OCI-LY1 (cell line): ENCODE measurements around the gene MATR3.

Experiments used
- H2AFZ ChIP-seq: fragments of 200-600 bp; sonication (generic), shearing (Covaris generic); 2 replicates; pipeline ENCODE4 v1.6.0; 2014; ENCODE audit warnings: antibody characterized with exemption, mild to moderate bottlenecking, low read length
- H3F3A ChIP-seq: fragments of 200-600 bp; sonication (generic), shearing (Covaris generic); 2 replicates; pipeline ENCODE4 v1.6.0; 2014; ENCODE audit warnings: mild to moderate bottlenecking, antibody characterized with exemption, low read length, moderate library complexity; ENCODE audit not compliant: insufficient read depth
- H3K27ac ChIP-seq: fragments of 200-600 bp; sonication (generic); 2 replicates; pipeline ENCODE4 v1.5.1; 2014; ENCODE audit warnings: low read length, mixed run types, mild to moderate bottlenecking, low read depth; ENCODE audit not compliant: poor library complexity, severe bottlenecking
- H3K27me3 ChIP-seq: fragments of 200-600 bp; sonication (generic); 2 replicates; pipeline ENCODE4 v1.6.0; 2014; ENCODE audit warnings: antibody characterized with exemption, mild to moderate bottlenecking, low read length, moderate library complexity; ENCODE audit not compliant: insufficient read depth
- H3K36me3 ChIP-seq: fragments of 200-600 bp; sonication (generic); 2 replicates; pipeline ENCODE4 v1.6.1; 2014; ENCODE audit warnings: mild to moderate bottlenecking, antibody characterized with exemption, low read length, moderate library complexity, mixed read lengths; ENCODE audit not compliant: insufficient read depth
- H3K4me1 ChIP-seq: fragments of 200-600 bp; sonication (generic); 2 replicates; pipeline ENCODE4 v1.5.1; 2014; ENCODE audit warnings: mild to moderate bottlenecking, low read length, moderate library complexity; ENCODE audit not compliant: insufficient read depth, severe bottlenecking
- H3K4me2 ChIP-seq: fragments of 200-600 bp; sonication (generic), shearing (Covaris generic); 2 replicates; pipeline ENCODE4 v1.6.1; 2014; ENCODE audit warnings: low read length
- H3K4me3 ChIP-seq: fragments of 200-600 bp; sonication (generic); 2 replicates; pipeline ENCODE4 v1.5.1; 2014; ENCODE audit warnings: low read length, low read depth, mild to moderate bottlenecking, mixed read lengths; ENCODE audit not compliant: poor library complexity, severe bottlenecking
- H3K79me2 ChIP-seq: fragments of 200-600 bp; shearing (Covaris generic); 2 replicates; pipeline ENCODE4 v1.6.1; 2016; ENCODE audit warnings: mixed run types, low read length, mixed read lengths; ENCODE audit not compliant: insufficient read depth
- H3K9ac ChIP-seq: fragments of 200-600 bp; sonication (generic), shearing (Covaris generic); 2 replicates; pipeline ENCODE4 v1.6.1; 2014; ENCODE audit warnings: mild to moderate bottlenecking, low read length, mixed read lengths
- H3K9me2 ChIP-seq: fragments of 200-600 bp; sonication (generic), shearing (Covaris generic); 2 replicates; pipeline ENCODE4 v1.6.1; 2014; ENCODE audit warnings: low read depth, mild to moderate bottlenecking, low read length, mixed read lengths
- H3K9me3 ChIP-seq: fragments of 200-600 bp; shearing (Covaris generic); 2 replicates; pipeline ENCODE4 v1.6.1; 2014; ENCODE audit warnings: low read length, mixed read lengths
- H4K20me1 ChIP-seq: fragments of 200-600 bp; sonication (generic), shearing (Covaris generic); 2 replicates; pipeline ENCODE4 v1.6.0; 2016; ENCODE audit warnings: mild to moderate bottlenecking, low read length; ENCODE audit not compliant: insufficient read depth
- EZH2 ChIP-seq: fragments of 200-600 bp; sonication (generic), shearing (Covaris generic); IDR thresholded peaks from 2 replicates; pipeline ENCODE4 v1.8.0; 2017; ENCODE audit warnings: borderline replicate concordance, mixed run types, mild to moderate bottlenecking, antibody characterized with exemption, low read length, moderate library complexity, mixed read lengths
- TF ChIP-seq, protein P1 (sequence below): fragments of 200-600 bp; sonication (generic), shearing (Covaris generic); IDR thresholded peaks from 2 replicates; pipeline ENCODE4 v1.5.1; 2017; ENCODE audit warnings: mild to moderate bottlenecking, antibody characterized with exemption, low read length, moderate library complexity, mixed read lengths

The MATR3 gene

DNA sequence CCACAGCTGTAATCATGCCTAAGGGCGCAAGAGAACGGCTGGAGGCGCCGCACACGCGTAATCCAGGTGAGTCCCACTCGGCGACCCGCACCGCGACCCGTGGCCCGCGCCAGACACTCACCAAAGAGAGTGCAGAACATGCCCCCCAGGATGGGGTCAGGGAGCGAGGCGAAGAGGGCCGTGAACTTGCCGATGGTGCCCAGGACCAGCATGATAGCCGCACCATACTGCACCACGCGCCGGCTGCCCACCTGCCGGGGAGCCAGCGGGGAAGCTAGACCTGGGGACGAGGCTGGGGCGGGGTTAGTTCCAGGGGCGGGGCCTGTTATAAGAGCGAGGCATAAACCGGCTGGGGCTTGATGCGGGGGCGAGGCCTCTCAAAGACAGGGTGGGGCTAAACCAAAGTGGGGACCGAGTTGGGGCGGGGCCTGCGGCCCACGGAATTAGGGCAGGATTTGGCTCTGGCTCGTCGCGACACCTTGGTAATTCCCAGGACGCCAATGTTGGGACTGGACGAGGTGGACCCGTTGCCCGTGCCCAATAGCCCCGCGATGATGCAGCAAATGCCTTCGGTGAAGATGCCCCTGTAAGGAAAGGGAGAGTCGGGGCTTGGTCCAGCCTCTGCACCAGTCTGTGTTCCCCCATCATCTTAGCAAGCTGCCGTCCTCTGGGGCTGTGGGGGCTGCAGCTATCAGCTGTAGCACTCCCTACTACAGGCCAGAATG, 84.7 kb downstream of the MATR3 start:
- H3K9ac ChIP-seq = no peak overlapping the region
- H3K9me3 ChIP-seq = no peaks in the 10 kb centered on the region
- H3K4me3 ChIP-seq = no peak overlapping the region
- H2AFZ ChIP-seq = no peak overlapping the region
- H3K4me2 ChIP-seq = no peak overlapping the region
- H3K79me2 ChIP-seq = no peaks in the 10 kb centered on the region
- no peaks in the 10 kb centered on the region for H3K9me2 ChIP-seq
- no peak overlapping the region for H3K27ac ChIP-seq
- no peak for TF ChIP-seq EZH2
- TF ChIP-seq, protein P1, sequence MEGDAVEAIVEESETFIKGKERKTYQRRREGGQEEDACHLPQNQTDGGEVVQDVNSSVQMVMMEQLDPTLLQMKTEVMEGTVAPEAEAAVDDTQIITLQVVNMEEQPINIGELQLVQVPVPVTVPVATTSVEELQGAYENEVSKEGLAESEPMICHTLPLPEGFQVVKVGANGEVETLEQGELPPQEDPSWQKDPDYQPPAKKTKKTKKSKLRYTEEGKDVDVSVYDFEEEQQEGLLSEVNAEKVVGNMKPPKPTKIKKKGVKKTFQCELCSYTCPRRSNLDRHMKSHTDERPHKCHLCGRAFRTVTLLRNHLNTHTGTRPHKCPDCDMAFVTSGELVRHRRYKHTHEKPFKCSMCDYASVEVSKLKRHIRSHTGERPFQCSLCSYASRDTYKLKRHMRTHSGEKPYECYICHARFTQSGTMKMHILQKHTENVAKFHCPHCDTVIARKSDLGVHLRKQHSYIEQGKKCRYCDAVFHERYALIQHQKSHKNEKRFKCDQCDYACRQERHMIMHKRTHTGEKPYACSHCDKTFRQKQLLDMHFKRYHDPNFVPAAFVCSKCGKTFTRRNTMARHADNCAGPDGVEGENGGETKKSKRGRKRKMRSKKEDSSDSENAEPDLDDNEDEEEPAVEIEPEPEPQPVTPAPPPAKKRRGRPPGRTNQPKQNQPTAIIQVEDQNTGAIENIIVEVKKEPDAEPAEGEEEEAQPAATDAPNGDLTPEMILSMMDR = no peak
- no peaks in the 10 kb centered on the region for H3F3A ChIP-seq
- H3K27me3 ChIP-seq = no peaks in the 10 kb centered on the region
- peaks cover 4% of the 10 kb centered on the region for H3K4me1 ChIP-seq
- H3K36me3 ChIP-seq = no peaks in the 10 kb centered on the region
- H4K20me1 ChIP-seq = no peaks in the 10 kb centered on the region

DNA sequence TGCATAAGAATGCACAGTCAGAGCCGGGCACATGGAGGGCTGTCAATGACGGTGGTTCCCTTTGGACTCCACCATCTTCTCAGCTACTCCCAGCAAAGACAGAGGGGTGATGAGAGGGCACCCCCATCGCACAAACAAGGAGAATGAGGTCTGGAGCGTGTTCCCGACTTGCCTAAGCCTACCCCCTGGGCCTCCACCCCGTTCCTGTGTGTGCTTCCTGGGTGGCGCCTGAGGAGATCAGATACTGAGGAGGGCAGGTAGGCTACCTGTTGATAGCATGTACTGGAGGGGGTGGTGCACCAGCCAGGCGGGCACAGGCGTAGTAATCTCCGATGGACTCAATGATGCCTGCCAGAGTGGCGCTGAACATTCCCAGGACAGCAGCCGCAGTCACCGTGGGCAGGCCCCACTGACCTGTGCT, 85.4 kb downstream of the MATR3 start:
- Histone ChIP-seq H3K9me3 (no peaks in the 10 kb centered on the region), H3K4me1 (peaks cover 11% of the 10 kb centered on the region), H3K36me3 (no peaks in the 10 kb centered on the region), H2AFZ (no peak overlapping the region), H3F3A (no peaks in the 10 kb centered on the region), H3K4me2 (no peak overlapping the region), H3K27ac (no peak overlapping the region), H3K4me3 (no peak overlapping the region), H3K79me2 (no peaks in the 10 kb centered on the region), H3K9me2 (no peaks in the 10 kb centered on the region), H3K27me3 (no peaks in the 10 kb centered on the region), H3K9ac (no peak overlapping the region), H4K20me1 (no peaks in the 10 kb centered on the region)
- TF ChIP-seq, protein P1 = no peak
- TF ChIP-seq EZH2 = no peak

DNA sequence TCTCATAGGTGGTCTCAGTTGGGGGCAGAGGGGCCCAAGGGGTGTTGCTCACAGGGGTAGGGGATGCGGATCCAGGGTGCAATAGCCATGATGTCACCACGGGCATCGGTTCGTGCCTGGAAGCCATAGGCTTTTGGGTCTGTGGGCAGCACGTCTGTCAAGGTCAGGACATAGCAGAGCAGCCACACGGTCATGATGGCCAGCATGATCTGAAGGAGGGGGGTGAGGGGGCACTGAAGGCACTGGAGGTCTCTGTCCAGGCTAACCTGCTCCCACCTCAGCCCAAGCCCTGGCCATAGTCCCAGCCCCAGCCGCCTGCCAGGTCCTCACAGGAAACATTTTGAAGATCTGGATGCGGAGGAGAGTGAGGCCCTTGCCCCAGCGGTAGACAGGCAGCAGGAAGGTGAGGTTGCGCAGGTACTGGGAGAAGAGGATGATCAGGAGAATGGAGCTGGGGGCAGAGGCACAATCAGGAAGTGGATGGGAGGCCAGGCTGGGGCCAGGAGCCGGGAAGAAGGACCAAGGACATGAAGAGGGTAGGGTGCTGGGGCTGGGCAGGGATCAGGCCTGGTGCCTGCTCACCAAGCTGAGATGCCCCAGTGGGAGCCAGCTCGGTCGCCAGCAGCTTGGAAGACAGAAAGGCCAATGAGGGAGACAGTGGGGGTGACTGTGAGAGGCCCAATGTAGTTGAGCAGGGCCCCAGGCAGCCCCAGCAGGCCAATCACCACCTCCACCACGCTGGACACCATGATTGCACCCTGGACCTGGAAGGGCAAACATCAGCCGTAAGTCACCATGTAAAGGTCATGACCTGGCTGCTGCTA, 86.3 kb downstream of the MATR3 start:
- H3K36me3 ChIP-seq = no peaks in the 10 kb centered on the region
- no peak overlapping the region for H3K4me2 ChIP-seq
- no peaks in the 10 kb centered on the region for H3K9me2 ChIP-seq
- TF ChIP-seq EZH2 = no peak
- TF ChIP-seq, protein P1 = no peak
- H3K27ac ChIP-seq = no peak overlapping the region
- no peak overlapping the region for H3K9ac ChIP-seq
- H3K27me3 ChIP-seq = no peaks in the 10 kb centered on the region
- H4K20me1 ChIP-seq = no peaks in the 10 kb centered on the region
- peaks cover 20% of the 10 kb centered on the region for H3K4me1 ChIP-seq
- no peak overlapping the region for H3K4me3 ChIP-seq
- no peaks in the 10 kb centered on the region for H3K9me3 ChIP-seq
- H2AFZ ChIP-seq = no peak overlapping the region
- no peaks in the 10 kb centered on the region for H3K79me2 ChIP-seq
- H3F3A ChIP-seq = no peaks in the 10 kb centered on the region
